Activated CD4-positive, alpha-beta T cell treated with anti-CD3 and anti-CD28 coated beads for 24 hours (primary cell): ENCODE results near the gene DNPEP.
"Not testable (repeated sequence)": the region's sequence is repeated elsewhere in the genome, so short reads cannot be mapped to it uniquely, and the experiment has no call there.

Experiments
- DNase-seq, 2 donors: peaks; one replicate each; pipeline ENCODE4 v3.0.0-alpha.2; 2020; ENCODE audit warnings: low read depth in 2 of 2

DNPEP gene

DNA sequence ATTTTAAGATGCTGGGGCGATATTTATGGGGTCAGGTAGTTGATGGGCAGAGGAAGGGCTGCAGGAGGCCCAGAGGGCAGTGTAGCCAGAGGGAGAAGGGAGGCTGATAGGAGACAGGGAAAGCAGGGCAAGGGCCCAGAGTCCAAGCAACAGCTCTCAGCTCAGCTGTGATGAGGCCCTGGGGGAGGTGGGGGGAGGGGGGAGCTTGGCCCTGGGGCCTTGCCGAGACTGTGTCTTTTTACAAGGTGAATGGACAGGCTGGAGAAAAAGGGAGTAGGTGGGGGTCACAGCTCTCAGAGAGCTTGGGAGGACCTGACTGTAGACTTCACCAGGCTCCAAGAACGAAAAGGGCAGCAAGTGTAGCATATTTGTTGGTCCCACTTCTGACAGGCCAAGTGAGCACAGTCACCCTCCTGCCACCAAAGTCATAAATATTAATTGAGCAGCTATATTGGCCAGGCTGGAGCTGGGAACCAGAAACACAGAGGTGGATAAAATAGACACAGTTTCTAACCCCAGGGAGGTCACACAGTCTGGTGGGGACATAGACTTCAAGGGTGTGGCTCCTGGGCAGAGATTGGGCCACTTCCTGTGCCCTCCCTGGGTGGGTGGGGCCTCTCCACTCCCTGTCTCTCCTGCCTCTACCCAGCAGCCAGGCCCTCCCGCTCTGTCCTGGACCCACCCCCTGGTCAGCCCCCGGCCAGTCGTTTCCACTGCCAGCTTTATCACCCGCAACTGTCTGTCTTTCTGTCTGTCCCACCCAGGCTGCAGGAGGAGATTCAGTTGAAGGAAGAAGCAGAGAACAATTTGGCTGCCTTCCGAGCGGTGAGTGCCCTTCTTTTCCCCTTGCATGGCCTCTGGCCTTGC lies 31.9 kb upstream of the DNPEP start:
- DNase-seq, result no peak

DNA sequence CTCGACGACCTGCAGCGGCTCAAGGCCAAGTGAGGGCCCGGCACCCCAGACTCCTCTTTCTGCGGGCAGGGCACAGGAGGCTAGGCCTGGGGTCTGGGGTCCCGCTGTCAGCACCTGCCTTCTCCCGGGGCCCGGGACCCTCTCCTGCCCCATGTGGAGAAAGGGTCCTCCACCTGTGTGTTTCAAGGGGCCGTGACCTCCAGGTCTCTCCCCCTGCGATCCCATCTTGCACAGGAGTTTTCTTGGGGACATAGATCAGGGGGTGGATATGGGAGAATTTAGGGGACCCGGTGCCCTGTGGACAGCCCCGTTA lies 31.3 kb upstream of the DNPEP start:
- no peak for DNase-seq

DNA sequence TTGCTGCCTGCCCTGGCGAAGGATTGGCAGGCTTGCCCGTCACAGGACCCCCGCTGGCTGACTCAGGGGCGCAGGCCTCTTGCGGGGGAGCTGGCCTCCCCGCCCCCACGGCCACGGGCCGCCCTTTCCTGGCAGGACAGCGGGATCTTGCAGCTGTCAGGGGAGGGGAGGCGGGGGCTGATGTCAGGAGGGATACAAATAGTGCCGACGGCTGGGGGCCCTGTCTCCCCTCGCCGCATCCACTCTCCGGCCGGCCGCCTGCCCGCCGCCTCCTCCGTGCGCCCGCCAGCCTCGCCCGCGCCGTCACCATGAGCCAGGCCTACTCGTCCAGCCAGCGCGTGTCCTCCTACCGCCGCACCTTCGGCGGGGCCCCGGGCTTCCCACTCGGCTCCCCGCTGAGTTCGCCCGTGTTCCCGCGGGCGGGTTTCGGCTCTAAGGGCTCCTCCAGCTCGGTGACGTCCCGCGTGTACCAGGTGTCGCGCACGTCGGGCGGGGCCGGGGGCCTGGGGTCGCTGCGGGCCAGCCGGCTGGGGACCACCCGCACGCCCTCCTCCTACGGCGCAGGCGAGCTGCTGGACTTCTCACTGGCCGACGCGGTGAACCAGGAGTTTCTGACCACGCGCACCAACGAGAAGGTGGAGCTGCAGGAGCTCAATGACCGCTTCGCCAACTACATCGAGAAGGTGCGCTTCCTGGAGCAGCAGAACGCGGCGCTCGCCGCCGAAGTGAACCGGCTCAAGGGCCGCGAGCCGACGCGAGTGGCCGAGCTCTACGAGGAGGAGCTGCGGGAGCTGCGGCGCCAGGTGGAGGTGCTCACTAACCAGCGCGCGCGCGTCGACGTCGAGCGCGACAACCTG lies 30.7 kb upstream of the DNPEP start, which contains the start of gene DES:
DES (plus strand) TSS at position 223 of the 857 bp plus-strand sequence; CDS start at position 309, 86 bp downstream.
- no peak for DNase-seq

GRCh38 chr2:219417374-219417773 lies 29.7 kb upstream of the DNPEP start:
- DNase-seq, result no peak

GRCh38 chr2:219416938-219417337 lies 29.2 kb upstream of the DNPEP start:
- DNase-seq, result no peak

DNA sequence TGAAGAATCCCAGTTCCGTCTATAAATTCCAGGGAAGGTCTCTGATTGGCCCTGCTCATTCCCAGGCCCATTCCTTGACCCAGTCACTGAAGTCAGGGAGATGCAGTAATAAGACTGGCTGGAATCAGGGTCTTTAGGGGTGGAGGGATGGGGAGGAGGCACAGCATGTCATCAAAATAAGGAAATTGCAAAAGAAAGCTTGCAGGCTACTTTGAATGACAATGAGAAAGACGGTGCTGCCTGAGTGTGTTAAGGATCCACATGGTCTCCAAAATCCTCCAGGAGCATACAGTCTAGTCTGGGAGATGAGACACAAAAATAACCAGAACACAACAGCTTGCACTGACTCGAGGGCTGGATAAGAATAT lies 28.5 kb upstream of the DNPEP start:
- DNase-seq, result no peak

DNA sequence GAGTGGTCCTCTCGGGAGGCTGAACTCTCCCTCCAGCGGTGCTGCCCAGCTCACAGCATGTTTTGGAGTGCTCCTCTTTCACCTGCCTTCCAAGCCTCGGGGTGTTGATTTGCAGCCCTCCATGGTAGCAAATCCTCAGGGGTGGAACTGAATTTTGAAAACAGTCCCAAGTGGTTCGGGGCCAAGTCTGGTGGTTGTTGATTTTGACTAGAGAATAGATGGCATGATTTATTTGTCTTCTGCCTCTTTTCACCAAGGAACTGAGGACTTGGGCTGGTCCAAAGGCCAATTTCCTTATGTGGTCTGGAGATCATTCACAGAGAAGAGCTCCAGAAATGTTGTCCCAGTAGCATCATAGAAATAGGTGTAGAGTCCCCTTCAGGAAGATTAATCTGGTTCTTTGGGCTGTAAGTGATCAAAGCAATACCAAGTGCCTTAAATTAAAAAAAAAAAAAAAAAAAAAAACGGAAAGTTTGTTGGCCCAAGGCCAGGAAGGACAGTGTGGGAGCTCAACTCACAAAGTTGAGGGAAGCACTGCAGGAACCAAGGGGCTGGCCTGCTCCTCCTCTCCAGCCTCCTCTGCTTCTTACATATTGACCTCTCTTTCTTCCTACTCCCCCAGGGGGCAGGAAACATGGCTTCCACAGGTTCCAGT lies 28.0 kb upstream of the DNPEP start:
- no peak for DNase-seq

DNA sequence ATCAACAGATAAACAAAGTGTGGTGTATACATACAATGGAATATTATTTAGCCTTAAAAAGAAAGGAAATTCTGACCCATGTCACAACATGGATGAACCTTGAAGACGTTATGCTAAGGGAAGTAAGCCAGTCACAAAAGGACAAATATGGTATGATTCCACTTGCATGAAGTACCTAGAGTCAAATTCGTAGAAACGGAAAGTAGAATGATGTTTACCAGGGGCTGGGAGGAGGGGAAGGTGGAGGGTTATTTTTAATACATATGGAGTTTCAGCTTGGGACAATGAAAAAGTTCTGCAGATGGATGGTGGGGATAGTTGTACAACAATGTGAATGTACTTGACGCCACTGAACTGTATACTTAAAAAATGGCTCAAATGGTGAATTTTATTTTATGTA lies 27.1 kb upstream of the DNPEP start:
- DNase-seq, result no peak

- DNase-seq, result no peak
Measured at GRCh38 chr2:219410390-219410789, 22.7 kb upstream of the DNPEP start.

DNA sequence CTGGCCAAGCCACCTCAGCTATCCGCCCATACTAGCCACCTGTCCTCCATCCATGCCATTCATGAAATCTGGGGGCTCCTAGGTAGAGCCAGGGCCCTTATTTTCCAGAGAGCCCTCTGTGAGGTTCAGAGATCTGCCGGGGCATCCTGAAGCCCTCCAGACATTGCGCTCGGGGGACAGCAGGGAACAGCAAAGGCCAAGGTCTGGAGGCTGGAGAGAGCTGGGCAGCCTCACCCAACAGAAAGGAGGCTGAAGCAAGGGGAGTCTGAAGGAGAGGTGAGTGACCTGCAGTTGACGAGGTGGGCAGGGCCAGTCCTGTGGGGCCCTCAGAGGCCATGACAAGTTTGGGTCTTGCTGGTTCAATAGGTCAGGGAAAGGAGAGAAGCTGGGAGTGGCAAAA lies 21.9 kb upstream of the DNPEP start:
- DNase-seq, result no peak

DNA sequence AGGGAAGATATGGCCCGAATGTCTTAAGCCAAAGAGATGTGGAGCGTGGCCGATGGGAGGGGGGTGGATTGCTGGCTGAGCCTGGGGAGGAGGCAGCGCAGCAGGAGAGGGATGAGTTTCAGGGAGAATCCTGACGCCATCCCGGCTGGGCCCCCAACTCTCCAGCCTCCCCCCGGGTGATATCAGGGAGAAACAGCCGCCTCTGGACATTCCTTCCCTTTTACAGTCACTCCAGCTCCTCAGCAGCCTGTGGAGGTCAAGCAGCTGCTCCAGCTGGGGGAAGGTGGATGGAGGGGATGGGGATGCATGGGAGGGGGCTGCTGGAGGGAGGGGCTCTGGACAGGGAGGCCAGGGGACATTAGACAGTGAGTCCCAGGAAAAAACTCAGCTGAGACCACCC lies 20.9 kb upstream of the DNPEP start:
- DNase-seq, result no peak

DNA sequence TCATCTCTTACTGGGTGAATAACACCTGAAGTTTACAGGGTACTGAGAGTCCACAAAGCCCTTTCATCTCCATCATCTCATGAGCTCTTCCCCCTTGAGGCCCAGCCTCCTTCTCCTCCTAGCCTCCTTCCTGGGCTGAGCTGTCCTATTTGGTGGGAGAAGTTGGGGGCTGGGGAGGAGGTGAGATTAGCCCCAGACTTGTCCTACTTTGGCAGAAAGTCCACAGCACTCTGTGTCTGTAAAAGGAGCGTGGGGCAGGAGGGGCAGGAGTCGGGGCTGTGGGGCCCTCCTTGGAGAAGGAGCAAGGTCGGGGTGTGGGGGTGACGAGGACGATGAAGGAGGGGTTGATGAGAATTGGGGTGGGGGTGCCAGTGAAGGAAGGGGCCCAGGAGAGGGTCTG lies 20.5 kb upstream of the DNPEP start:
- DNase-seq, result no peak

DNA sequence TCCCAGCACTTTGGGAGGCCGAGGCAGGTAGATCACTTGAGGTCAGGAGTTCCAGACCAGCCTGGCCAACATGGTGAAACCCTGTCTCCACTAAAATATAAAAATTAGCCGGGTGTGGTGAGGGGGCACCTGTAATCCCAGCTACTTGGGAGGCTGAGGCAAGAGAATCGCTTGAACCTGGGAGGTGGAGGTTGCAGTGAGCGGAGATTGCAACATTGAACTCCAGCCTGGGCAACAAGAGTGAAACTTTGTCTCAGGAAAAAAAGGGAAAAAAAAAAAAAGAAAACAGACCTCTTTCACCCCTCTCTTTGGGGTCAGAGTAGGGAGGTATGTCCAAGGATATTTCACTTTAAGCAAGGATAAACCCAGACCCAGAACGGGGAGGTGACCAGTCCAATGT lies 19.6 kb upstream of the DNPEP start:
- not testable (repeated sequence) for DNase-seq

DNA sequence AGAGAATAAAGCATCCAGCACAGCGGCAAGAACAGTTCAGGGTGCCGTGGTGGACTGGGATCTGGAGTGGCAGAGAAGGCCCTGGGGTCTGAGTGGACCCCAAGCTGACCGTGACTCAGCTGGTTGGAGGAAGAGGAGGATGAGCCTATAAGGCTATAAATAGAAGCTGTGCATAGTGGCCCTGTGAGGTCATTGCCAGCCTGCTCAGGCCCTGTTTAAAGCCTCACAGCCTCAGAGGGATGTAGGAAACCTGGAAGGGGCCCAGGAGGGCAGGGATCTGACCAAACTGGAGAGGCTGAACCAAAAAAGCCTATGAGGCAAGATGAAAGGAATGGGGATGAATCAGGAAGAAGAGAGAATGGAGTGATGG lies 19.1 kb upstream of the DNPEP start:
- DNase-seq, result no peak

GRCh38 chr2:219405958-219406860 lies 18.5 kb upstream of the DNPEP start:
- no peak for DNase-seq

GRCh38 chr2:219405451-219405850 lies 17.7 kb upstream of the DNPEP start:
- DNase-seq, result no peak

DNA sequence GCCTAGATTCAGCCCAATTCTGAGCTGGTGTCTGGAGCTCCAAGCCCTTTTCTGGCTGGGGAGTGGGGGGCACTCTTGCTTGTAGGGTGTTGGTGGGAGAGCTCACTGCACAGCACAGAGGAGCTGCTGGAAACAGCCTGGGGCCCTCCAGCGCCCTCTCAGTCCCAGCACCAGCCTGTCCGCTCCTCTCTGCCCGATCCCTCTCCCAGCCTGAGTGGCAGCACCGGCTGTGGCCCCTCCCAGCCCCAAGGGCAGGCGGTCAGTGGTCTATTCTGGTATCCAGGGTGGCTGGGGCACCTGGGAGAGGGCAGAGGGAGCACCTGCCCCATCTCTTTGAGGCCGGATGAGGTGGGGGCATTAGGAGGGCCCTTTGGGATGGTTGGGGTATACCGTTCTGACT lies 17.2 kb upstream of the DNPEP start:
- DNase-seq, result no peak

- no peak for DNase-seq
Measured at GRCh38 chr2:219404291-219404910, 16.7 kb upstream of the DNPEP start.

DNA sequence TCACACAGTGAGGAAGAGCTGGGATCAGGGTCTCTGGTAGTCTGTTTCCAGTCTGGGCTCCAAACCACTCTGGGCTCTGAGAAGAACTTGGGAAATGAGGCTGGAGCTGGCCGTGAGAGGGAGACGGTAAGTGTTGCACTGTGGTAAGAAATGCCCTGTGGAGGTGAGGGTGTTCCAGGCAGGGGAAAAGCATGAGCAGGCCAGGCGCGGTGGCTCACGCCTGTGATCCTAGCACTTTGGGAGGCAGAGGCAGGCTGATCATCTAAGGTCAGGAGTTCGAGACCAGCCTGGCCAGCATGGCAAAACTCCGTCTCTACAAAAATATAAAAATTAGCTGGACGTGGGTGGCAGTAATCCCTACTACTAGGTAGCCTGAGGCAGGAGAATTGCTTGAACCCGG lies 16.1 kb upstream of the DNPEP start:
- no peak for DNase-seq

DNA sequence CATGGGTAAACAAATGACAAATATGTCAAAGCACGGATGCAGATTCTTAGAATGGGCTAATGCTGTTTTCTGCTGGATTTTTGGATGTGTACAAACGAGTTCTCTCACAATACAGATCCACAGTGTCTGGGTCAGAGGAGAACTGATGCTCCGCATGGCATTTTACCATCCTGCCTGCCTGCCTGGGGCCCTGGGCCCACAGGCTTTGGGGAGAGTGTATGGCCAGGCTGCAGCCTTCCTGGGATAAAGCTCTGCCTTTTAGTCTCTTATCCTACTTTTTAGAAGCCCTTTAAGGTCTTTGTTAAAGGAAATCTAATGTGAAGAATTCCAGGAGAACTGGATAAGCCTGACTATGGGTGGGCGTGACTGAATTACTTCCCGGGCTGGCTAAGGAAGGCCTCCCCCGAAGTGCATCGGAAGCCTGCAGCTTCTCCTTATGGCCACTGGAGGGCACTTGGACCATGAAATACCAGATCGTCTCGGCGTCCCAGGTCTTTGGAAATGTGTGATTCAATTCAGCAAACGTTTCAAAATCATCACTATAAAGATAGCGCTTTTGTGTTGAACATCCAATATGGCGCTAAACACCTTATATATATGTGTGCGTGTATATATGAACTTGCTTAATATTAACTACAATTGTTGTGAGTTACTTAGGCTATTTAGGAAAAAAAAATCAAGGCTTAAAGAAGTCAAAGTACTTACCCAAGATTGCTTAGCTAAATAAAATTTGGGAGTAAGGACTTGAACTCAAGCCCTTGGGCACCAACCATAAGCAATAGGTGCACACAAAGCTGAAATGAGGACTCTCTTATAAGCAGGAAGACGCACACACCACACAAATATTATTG lies 15.2 kb upstream of the DNPEP start:
- DNase-seq, result peak; percentile 31 to 37
